Thyroid gland (tissue), 4 donors: ENCODE data around the gene CST1.

Experiments
- POLR2A ChIP-seq, 2 donors: fragments of 450-650 bp; IDR thresholded peaks; one replicate each; pipeline ENCODE4 v1.6.1; 2017; ENCODE audit warnings: antibody characterized with exemption in 2 of 2, mild to moderate bottlenecking in 2 of 2, moderate library complexity in 1 of 2
- TF ChIP-seq, protein P1 (sequence below), 6 experiments: fragments of 200-600 bp in 3 of 6; fragments of 450-650 bp in 3 of 6; sonication (generic) in 3 of 6; IDR thresholded peaks; one replicate each; pipeline ENCODE4 v1.5.1; 2016 to 2019; ENCODE audit warnings: antibody characterized with exemption in 6 of 6, mild to moderate bottlenecking in 2 of 6, inconsistent platforms in 1 of 6, moderate library complexity in 1 of 6

DNA sequence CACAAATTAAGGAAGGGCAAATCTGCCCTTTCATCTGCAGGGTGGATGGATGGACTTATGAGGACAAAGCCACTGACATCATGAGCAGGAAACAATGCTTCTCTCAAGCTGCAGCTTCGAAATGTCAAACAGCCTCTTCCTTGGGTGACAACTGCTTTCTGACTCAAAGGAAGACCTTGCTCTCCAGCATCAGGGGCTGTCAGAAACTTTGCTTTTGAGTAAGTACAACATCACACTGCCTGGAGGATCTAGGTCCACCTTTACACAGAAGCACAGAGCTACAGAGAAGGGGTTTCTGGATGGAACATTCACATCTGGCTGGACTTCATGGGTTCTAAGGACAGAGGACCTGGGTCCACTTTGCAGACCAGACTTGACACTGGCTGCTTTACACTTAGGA lies 5.9 kb downstream of the CST1 start:
- TF ChIP-seq, protein P1, sequence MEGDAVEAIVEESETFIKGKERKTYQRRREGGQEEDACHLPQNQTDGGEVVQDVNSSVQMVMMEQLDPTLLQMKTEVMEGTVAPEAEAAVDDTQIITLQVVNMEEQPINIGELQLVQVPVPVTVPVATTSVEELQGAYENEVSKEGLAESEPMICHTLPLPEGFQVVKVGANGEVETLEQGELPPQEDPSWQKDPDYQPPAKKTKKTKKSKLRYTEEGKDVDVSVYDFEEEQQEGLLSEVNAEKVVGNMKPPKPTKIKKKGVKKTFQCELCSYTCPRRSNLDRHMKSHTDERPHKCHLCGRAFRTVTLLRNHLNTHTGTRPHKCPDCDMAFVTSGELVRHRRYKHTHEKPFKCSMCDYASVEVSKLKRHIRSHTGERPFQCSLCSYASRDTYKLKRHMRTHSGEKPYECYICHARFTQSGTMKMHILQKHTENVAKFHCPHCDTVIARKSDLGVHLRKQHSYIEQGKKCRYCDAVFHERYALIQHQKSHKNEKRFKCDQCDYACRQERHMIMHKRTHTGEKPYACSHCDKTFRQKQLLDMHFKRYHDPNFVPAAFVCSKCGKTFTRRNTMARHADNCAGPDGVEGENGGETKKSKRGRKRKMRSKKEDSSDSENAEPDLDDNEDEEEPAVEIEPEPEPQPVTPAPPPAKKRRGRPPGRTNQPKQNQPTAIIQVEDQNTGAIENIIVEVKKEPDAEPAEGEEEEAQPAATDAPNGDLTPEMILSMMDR (IDR thresholded peaks at IDR 0.05): no peak
- TF ChIP-seq POLR2A (IDR thresholded peaks at IDR 0.05): no peak
